GM21737 (cell line): ENCODE data around the gene C1QTNF1.

ENCODE experiments used
- ATAC-seq: cut with Tn5 transposase; IDR thresholded peaks from one replicate; pipeline ENCODE4 v1.9.1; 2021; ENCODE audit warnings: mild to moderate bottlenecking, moderate library complexity; ENCODE audit not compliant: unreplicated experiment

C1QTNF1 gene, protein sequence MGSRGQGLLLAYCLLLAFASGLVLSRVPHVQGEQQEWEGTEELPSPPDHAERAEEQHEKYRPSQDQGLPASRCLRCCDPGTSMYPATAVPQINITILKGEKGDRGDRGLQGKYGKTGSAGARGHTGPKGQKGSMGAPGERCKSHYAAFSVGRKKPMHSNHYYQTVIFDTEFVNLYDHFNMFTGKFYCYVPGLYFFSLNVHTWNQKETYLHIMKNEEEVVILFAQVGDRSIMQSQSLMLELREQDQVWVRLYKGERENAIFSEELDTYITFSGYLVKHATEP

DNA sequence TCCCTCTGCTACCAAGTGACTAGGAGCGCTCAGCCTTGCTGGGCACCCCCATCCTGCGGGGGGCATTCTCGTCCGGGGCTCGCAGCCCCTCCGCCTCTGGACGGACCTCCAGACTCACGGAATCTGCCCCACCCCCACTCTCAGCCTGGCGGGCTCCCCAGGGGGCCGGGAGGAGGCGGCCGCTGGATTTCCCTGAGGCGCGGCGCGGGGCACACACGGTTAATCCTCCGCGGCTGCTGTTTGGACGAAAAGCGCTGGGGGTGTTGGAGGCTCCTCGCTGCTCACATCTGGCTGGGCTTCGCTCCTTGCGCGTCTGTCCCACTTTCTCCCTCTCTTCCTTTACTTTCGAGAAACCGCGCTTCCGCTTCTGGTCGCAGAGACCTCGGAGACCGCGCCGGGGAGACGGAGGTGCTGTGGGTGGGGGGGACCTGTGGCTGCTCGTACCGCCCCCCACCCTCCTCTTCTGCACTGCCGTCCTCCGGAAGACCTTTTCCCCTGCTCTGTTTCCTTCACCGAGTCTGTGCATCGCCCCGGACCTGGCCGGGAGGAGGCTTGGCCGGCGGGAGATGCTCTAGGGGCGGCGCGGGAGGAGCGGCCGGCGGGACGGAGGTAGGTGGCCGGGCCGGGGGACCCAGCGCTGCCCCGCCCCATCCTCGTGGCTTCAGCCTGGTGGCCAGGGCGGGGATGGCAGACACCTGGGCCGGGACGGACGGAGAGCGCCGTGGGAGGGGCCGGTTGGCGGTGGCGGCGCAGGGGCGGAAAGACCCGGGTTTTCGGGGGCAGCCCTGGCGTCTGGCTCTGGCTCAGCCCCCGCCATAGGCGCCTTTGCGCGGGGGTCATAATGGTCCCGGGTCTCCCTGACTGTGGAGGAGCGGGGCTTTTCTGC is at the start of gene C1QTNF1:
TSS of gene C1QTNF1 (plus strand) at position 284 of the 886 bp plus-strand sequence. CDS start 19,800 bp downstream, outside the sequence.
- ATAC-seq = no peak

- ATAC-seq = no peak
These were observed 49.1 kb upstream of the C1QTNF1 start for GRCh38 chr17:78974635-78975591.

DNA sequence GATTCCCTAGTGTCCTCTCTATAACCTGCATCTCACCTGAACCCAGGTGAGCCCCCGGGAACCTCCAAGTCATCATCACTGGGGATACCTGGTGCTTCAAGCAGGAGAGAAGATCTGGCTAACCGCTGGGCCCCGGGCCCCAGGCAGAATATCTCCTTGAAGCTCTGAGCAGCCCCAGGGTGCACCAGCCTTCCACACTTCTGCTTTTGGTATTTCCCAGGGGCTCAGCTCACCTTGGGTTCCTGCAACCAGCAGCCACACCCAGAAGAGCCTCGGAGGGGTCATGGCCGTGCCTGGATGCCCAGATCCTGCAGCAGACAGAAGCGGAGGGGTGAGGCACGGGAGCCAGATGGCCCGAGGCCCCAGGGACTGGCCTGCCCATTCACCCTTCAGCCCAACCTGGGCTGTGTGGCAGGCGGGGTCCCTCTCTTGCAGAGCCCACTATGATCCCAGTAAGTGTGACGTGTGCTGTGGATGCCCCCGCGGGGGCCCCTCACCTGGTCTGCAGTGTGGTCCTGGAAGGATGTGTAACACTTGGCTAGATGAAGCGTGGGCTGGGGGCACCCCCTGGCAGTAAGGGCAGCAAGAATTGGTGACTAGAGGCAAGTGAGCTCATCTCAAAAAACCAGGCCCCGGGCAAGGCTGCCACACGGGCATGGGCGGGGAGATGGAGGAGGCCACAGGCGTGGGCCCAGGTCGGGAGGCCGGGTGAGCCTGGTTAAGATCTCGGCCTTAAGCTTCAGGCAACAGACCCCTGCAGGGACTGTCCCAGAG is 46.9 kb upstream of the C1QTNF1 start:
- ATAC-seq = no peak

GRCh38 chr17:78977681-78977943 is 46.4 kb upstream of the C1QTNF1 start:
- ATAC-seq = no peak

DNA sequence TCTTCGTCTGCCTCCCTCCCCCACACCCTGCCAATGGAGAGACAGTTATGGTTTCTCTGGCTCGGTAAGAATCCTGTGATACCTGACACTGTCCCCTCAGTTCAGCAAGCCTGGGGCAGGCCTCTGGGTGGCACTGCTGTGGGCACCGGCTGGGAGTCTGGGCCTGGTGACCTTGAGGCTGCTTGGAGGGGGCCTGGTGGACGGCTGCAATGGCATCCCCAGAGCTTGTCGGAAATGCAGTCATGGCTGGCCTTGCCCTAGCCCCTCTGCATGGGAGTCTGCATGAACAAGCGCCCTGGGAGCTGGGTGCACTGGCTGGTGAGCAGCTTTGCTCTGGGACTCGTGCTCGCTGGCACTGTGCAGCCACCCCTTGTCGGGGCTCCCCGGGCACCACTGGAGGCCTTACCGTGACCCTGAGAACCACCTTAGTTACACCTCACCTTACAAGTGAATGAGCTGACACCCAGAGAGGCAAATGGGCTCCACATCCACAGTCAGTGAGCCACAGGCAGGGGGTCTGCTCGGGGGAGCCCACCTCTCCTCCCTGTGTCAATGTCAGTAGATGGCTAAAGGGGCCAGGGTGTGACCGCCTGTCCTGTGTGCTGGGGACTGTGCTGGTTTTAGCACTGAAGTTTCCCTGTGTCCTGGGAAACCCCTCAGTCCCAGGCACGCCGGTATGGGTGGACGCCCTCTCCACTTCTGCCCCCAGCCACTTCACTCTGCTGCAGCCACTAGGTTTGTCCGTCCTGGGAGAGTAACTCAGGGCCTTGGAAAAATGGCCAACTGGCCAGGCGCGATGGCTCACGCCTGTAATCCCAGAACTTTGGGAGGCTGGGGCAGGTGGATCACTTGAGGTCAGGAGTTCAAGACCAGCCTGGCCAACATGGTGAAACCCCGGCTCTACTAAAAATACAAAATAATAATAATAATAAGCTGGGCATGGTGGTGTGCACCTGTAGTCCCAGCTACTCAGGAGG is 45.7 kb upstream of the C1QTNF1 start:
- ATAC-seq = no peak

DNA sequence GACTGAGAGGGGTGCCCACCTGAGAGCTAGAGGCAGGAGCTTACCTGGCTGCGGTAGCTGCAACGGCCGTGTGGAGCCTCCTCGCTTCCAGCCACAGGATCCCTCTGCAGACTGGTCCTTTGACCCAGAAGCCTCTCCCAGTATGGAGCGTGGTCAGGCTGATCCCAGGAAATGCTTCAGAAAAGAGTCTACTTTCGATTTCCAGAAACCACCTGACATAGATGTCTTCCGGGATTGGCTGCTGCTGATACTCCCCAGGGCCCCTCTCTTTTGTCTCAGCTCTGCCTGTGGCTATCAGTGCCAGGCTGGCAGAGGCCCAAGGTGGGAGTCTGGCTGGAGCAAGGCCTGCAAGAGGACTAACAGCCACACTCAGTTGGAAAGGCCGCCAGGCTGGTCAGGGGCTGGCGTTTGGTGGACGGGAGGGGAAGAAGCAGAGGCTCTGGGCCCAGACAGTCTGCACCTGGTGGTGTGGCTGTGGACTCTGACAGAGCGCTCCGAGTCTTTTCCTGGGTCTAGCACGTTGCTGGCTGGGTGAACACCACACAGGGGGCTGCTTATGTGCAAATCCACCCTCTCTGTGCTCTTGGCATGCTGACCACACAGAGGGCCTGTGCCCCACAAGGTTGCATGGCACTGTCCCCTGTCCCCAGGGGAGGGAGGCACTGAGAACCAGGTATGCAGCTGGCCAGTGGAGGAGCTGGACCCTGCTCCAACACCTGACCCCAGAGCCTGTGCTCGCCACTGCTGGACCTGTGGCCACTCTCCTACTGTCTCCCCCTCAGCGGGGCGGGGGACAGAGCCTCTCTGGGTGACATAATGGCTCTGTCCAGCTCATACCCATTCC is 44.0 kb upstream of the C1QTNF1 start, which contains the start of gene LGALS3BP:
TSS of gene LGALS3BP (minus strand) at position 144 of the 844 bp plus-strand sequence. CDS start 2,732 bp downstream, outside the sequence.
- ATAC-seq = no peak

- ATAC-seq = no peak
These were observed 43.4 kb upstream of the C1QTNF1 start for GRCh38 chr17:78980624-78980972.

GRCh38 chr17:78981010-78981888 is 42.7 kb upstream of the C1QTNF1 start:
- ATAC-seq = no peak

DNA sequence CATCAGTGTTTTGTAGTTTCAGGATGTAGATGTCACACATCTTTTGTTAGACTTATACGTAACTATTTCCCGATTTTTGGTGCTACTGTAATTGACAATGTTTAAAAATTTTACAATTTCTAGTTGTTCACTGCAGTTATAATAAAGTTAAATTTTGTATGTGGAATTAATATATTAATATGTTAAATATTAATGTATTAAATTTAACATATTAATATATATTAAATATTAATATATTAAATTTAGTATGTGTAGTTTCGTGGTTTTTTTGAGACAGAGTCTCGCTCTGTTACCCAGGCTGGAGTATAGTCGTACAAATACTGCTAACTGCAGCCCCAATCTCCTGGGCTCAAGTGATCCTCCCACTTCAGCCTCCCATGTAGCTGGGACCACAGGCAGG is 38.6 kb upstream of the C1QTNF1 start:
- no peak for ATAC-seq

GRCh38 chr17:78986048-78986648 is 37.8 kb upstream of the C1QTNF1 start:
- no peak for ATAC-seq

GRCh38 chr17:78986649-78987328 is 37.2 kb upstream of the C1QTNF1 start:
- no peak for ATAC-seq

GRCh38 chr17:78988152-78988551 is 35.8 kb upstream of the C1QTNF1 start:
- no peak for ATAC-seq

DNA sequence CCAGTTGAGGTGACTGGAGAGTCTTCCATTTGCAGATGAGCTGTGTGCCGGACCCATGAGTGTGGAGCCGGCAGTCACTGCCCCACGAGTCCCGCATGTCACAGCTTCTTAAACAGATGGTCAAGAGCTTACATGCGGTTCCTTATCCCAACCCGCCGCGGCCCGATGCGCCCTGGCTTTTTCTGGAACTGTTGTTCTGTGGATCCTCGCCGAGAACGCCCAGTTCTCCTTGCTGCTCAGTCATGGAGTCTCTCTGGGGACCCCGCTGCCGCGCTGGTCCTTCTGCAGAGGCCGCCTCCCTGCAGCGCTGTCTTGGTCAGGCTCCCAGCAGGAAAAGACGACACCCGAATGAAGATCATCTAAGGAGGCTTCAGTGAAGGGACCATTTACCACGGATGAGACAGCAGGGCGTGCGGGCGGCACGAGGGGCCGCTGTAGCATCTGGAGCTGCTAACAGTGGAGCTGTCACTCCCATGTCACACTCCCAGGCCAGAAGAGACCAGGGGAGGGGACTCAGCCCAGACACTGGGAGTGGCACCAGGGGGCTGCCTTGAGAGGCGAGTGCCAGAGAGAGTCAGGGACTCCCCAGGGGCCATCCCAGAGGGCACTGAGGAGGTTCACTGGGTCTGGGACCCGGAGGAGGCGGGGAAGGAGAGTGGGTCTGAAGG is 33.5 kb upstream of the C1QTNF1 start:
- ATAC-seq = no peak

- ATAC-seq = no peak
These were observed 32.8 kb upstream of the C1QTNF1 start for GRCh38 chr17:78991017-78991738.

GRCh38 chr17:78991906-78992532 is 31.9 kb upstream of the C1QTNF1 start:
- no peak for ATAC-seq
